Left kidney (tissue), 2 donors: ENCODE data around the gene TIMP3. TPM values are rescaled to one million over a fixed set of nuclear protein-coding genes. Genes with fewer than 3 reads are reported as not detected.

Experiments
- DNase-seq: peaks from one replicate; pipeline ENCODE4 v3.0.0-alpha.2; 2013
- polyA plus RNA-seq: library from polyadenylated mRNA; unstranded; fragments of 120-200 nt; gene quantifications from one replicate; pipeline ENCODE4 v1.2.1, GENCODE V29; 2013; ENCODE audit not compliant: insufficient read length

Gene TIMP3
- polyA plus RNA-seq, 1 donor, result 121 TPM

DNA sequence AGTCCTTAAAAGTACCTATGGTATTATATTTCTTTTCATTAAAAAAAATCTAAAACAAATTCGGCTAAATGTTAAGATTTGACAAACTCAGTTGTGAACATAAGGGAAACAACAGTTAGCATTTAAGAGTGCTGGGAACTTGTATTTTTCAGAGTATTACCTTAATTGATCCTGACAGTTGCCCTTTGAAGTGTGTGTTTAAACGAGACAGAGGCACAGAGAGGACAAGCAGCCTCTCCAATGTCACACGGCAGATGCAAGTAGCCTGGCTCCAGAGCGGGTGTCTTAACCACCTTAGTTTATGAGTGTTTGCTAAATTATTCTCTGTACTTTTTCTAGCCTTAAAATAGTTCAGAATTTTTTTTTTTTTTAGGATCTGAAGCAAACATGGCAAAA is 80.9 kb downstream of the TIMP3 start:
- no peak for DNase-seq

DNA sequence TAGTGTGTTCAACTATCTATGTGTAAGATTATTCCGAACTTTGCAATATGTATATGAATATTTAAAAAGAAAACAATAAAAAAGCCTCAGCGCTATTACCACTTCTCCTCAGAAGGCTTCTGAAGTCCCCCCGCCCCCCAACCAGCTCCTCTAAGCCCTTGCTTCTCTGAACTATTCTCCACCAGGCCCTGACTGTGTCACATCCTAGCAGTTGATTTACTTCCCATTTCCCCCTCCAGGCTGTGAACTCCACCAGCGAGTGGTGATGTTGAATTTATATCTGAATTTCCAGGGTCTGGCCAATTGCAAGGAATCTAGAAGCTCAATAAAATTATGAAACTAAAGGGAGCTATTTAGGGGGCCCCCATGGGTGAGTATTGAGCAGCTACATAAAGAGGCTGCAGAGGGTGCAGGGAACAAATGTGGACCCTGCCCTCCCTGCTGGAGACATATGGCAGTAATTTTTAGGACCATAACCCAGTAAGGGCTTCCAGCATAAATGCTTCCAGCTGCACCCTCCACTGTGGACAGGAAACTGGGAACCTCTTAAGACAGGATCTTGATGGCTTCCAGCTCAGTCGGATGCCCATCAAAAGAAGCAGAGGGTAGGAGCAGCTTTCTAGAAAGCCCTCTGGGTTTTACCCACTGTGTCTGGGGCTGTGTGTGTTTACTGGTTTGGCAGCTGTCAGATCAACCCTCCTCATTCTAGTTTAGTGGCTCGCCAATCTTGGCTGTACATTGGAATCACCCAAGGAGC is 81.4 kb downstream of the TIMP3 start:
- DNase-seq, result no peak

DNA sequence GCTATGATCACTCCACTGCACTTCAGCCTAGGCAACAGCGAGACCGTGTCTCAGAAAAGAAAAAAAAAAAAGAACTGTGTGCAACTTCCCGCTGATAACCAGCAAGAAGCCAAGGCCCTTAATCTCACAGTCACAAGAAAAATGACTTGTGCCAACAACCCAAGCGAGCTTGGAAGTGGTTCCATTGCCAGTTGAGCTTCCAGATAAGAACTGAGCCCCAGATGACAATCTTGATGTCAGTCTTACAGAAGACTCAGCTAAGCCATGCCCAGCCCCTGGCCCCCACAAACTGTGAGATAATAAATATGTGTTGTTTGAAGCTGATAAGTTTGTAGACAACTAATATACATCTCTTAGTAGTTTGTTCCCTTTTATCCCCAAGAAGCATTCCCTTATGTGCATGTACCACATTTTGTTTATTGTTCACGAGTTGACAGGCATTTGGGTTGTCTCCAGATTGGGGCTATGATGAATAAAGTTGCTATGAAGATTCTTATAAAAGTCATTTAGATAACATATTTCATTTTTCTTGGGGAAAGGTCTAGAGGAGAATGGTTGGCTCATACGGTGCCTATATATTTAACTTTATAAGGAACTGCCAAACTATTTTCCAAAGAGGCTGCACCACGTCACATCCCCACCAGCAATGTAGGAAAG is 85.9 kb downstream of the TIMP3 start:
- DNase-seq, result no peak

DNA sequence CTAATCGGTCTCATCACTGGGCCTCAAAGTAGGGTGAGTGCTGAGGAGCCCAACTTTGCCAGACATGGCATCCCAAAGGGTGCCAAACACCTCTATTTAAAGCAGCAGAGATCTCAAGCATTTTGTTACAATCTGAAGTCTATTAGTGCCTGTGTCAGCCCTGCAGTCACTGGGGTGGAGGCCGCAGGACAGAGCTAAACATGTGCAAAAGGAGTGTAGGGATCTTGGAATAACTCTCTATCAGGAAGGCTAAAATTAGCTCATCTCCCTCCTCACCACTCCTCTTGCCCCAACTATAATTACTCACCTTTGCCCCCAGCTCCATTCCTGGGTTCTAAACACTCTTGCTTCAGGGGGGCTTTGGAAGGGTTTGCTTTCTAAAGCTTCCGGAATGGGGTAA is 87.5 kb downstream of the TIMP3 start:
- DNase-seq, result no peak

DNA sequence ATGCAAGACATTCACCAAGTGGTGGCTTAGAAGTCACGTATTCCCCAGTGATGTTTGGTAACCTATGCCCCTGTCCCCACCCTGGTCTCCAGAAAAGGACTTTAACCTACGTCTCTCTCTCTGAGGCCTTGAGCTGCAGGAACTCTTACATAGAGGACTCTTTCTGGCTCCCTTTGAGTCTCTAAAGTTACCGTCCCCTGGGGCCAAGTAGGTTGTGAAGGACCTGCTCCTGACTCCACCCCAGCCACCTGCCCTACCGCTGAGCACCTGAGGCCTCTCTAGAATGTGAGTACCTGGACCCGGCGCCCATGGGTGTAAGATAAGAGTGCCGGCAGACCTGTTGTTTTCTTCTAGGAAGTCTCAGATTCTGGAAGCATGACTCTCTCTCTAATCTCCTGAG is 95.4 kb downstream of the TIMP3 start:
- DNase-seq, result no peak

DNA sequence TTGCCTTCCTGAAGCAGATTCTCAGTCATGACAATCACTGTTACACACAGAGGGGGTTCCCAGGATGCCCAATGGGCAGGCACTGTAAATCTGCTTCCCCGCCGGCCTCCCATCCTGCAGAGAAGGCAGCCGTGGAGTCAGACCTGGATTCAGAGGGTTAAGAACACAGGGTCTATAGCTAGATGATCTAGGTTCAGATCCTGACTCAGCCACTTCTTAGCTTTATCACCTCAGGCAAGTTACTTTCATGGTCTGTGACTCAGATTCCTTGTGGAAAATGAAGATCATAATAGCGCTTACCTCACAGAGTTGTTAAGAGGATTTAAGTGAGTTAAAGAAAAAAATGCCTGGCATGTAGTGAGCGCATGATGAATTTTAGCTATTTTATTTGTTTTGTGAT is 95.9 kb downstream of the TIMP3 start:
- DNase-seq, result no peak

DNA sequence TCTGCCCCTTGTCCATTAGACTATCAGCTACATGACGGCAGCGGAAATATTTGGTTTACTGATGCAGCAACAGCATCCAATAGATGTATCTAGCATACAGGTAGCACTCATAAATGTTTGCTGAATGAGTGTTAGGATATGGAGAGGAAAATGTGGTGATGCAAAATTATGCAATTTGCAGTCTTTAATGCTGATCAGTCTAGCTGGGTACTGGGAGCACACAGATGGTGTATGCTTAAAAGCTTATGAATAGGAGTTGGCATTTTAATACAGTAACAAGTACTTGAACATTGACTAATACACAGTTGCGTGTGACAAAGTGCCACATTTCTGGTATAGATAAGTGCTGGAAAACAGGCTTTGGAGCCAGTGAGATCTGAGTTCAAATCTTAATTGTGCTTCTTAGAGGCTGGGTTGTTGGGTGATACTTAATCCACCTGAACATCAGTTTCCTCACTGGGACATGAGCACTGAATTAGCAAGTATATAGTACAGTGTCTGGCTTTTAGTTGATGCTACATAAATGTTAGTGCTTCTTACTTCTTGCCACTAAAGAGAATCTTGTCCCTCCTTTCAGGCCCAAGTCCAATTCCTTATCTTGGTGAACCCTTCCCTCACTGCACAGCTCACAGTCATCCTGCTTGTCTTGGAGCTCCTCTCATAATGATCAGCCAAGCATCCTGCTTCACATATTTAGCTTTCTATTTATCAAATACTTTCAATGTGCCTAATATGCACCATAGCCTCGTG is 99.6 kb downstream of the TIMP3 start:
- DNase-seq, result no peak

DNA sequence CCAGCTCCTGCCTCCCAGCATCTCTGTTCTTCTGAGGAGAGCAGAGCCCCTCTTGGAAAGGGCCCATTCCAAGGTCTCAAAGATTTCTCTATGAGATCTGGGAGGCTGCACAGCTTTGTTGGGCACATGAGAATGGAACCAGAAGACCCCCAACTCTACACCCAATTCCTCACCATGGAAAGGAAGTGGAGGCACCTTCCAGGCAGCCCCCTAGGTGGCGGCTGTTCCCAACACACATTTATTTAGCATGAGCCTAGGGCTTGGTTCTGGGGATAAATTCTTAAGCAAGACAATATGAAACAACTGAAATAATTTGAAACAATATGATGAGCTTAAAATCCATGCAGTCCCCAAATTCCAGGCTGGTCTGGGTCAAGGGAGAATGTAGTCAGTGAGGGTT is 100.4 kb downstream of the TIMP3 start:
- no peak for DNase-seq

DNA sequence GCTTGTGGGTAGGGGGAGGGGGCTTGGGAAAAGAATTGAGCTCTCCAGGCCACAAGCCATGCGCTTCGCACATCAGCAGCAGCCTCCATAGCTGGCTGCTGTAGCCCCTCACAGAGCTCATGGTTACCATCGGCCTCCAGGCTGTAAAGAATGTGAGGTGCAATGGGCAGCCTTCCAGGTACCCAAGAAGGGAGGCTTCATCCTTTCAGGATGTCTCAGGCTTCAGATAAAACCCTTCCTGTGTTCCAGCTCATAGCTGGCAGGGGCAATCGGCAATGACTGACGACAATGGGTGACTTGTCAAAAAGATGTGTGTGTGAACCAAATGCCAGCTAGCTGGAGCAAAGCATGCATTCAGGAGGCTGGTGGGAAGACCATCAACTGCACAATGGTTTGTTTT is 102.0 kb downstream of the TIMP3 start:
- no peak for DNase-seq

DNA sequence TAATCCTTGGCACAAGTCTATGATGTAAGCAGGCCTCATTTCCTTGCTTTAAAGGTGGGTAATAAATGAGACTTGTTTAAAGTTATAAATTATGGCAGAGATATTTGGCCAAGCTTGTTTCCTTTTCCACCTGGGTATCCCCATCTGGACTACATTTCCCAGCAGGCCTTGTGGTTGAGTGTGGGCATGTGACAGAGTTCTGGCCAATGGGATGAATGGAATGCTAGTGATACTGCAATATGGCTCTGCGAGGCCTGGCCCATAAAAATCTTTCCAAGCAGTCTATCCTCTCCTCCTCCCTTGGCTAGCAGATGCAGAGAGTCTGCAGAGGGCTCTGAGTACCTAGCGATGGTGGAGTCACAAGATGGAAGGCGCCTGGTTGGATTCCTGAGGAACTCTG is 102.5 kb downstream of the TIMP3 start:
- no peak for DNase-seq

DNA sequence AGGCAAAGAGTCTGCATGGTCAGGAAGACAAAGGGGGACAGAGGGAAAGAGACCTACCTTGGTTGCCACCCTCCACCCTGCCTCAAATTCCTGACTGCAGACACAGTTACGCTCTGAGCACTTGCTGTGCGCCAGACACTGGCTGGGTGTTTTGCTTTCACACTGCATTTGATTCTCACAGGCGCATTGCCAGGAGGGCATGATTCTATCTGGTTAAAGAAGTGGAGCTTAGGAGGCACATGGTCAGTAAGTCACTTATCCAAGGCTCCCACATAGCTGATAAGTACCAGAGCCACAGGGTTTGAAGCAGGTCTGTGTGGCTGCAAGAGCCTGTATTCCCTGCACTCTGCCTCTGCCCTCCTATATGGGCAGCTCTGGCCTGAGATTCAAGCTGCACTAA is 103.9 kb downstream of the TIMP3 start:
- DNase-seq, result no peak

DNA sequence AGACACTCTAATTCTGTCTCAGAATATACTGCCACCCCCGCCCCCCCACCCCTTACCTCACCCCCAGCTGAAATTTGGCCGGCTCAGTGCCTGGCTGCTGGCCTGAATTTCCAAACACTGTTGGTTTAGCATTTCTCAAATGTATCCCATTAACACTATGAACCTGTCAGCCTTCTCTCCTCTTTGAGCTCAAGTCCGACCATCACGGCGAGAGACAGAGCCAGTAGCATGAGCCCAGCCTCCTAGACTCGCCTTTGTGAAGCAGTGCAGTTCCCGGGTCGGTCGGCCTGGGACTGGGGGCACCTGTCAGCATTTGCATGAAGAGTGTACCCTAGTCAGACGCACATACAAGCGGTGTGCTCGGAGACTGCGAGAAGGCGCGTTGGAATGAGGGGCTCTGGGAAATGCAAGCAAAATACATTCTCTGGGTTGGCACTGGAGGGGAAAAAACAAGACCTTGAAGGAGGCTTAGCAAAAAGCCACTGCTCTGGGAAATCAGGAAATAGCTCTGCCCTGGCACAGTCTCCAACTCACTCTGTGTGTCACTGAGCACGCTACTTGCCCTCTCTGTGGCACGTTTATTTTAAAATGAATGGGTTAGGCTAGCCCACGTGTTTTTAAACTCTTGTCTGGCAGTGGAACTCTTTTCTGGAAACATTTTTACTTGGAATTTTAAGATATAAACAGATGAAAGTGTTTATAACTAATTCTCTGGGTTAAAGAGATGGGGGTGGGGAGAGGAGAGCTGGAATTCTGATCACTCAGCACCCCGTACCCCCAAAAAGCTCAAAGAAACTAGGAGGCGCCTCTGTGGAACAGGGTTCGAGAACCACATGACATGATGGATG is 108.3 kb downstream of the TIMP3 start:
- no peak for DNase-seq

DNA sequence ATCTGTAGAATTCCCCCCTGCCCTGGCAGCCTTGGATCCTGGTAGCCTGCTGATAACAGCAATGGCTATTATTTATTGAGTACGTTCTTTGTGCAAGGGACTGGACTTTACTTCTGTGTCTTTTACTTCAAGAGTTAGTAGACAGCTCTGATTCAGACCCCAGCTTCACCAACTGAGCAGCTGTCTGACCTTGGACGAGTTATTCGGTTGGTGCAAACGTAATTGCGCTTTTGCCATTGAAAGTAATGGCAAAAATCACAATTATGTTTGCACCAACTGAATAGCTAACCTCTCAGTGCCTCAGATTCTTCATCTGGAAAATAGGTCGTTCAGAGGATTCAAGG is 108.9 kb downstream of the TIMP3 start:
- DNase-seq, result no peak

DNA sequence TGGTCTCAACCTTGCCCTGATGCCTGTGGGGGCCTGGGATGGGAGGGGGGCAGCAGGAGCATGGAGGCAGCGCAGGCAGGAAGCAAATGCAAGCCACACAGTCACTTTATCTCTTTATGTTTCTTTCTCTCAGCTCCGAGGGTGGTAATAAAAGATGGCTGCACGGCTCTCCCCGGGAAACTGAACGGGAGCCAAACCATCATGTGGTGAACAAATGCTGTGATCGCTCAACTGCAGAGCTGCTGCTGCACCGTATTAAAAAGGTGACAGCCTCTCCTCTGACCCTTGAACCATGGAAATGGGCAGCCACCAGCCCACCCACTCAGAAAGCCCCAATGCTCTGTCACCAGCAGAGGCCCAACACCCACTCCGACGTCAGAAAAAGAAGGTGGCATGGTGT is 110.0 kb downstream of the TIMP3 start:
- no peak for DNase-seq
